Stomach (tissue), 9 donors: ENCODE measurements around the gene RSBN1. TPM values are rescaled to one million over a fixed set of nuclear protein-coding genes. Genes with fewer than 3 reads are reported as not detected.

Experiments used
- DNase-seq, 2 donors: peaks; one replicate each; pipeline versions ENCODE4 v3.0.0 to v3.0.0-alpha.2; 2013 to 2019
- H3K27ac ChIP-seq, 5 donors: fragments of 200-600 bp in 4 of 5; sonication (generic) in 4 of 5; one replicate each; pipeline ENCODE4 v1.5.1; 2013 to 2019; ENCODE audit warnings: mild to moderate bottlenecking in 1 of 5, moderate library complexity in 1 of 5
- H3K27me3 ChIP-seq, 3 donors: fragments of 200-600 bp; sonication (generic); one replicate each; pipeline ENCODE4 v1.5.1; 2017 to 2019; ENCODE audit warnings: mixed run types in 1 of 3
- H3K36me3 ChIP-seq, 4 donors: fragments of 200-600 bp; sonication (generic); 1 replicate in 3 of 4; 2 replicates in 1 of 4; pipeline ENCODE4 v1.5.1; 2016 to 2019
- H3K4me1 ChIP-seq, 4 donors: fragments of 200-600 bp; sonication (generic); one replicate each; pipeline ENCODE4 v1.5.1; 2016 to 2019
- H3K4me3 ChIP-seq, 4 donors: fragments of 200-600 bp; sonication (generic) in 3 of 4; one replicate each; pipeline ENCODE4 v1.5.1; 2016 to 2019; ENCODE audit warnings: mild to moderate bottlenecking in 1 of 4
- H3K9me3 ChIP-seq, 4 donors: fragments of 200-600 bp; sonication (generic); one replicate each; pipeline ENCODE4 v1.5.1; 2016 to 2019
- EP300 ChIP-seq: sonication (generic); formaldehyde crosslinking; IDR thresholded peaks from one replicate; pipeline ENCODE4 v1.6.1; 2017; ENCODE audit warnings: antibody characterized with exemption
- POLR2A ChIP-seq, 4 donors: fragments of 450-650 bp; IDR thresholded peaks; one replicate each; pipeline ENCODE4 v1.6.1; 2016; ENCODE audit warnings: antibody characterized with exemption in 4 of 4, control low read depth in 2 of 4, mild to moderate bottlenecking in 1 of 4, moderate library complexity in 1 of 4
- POLR2AphosphoS5 ChIP-seq, 3 donors: sonication (generic); formaldehyde crosslinking; IDR thresholded peaks; one replicate each; pipeline ENCODE4 v1.6.1; 2016; ENCODE audit warnings: antibody characterized with exemption in 3 of 3
- WGBS, 5 donors: extraction: QIAGEN DNeasy Blood & Tissue Kit in 3 of 5; methylation state at CpG; one replicate each; pipeline versions ENCODE4 v1.1.5 to v1.1.7; 2013 to 2018; 5-methylcytosine and 5-hydroxymethylcytosine counted together
- intact Hi-C: fragments of 100-400 bp; cut with DNase I; formaldehyde crosslinking; loops from one replicate; pipeline ENCODE4 v1.15.1; 2023; ENCODE audit warnings: low total_unique reads
- polyA plus RNA-seq, 3 donors: library from polyadenylated mRNA; stranded (reverse); fragments of 200-250 nt; gene quantifications; one replicate each; pipeline ENCODE4 v1.2.3, GENCODE V29; 2013
- total RNA-seq, 5 donors: library from RNA; depleted of rRNA; stranded (reverse); fragments of >200 nt; gene quantifications; one replicate each; pipeline versions ENCODE4 v1.1.0 to v1.2.3, GENCODE V29; 2014 to 2016
- TF ChIP-seq, protein P1 (sequence below), 7 experiments: fragments of 450-650 bp in 4 of 7; fragments of 200-600 bp in 3 of 7; sonication (generic) in 3 of 7; IDR thresholded peaks; one replicate each; pipeline ENCODE4 v1.5.1; 2016 to 2019; ENCODE audit warnings: antibody characterized with exemption in 7 of 7, control low read depth in 2 of 7, mild to moderate bottlenecking in 1 of 7
- donor health status: healthy with polysubstance abuse.
- donor health status: Bipolar disorder and iron deficiency.
- donor health status: healthy.

The RSBN1 gene
- total and polyA plus RNA-seq, 8 donors = 2.8 to 58.9 (median 12.6) TPM

DNA sequence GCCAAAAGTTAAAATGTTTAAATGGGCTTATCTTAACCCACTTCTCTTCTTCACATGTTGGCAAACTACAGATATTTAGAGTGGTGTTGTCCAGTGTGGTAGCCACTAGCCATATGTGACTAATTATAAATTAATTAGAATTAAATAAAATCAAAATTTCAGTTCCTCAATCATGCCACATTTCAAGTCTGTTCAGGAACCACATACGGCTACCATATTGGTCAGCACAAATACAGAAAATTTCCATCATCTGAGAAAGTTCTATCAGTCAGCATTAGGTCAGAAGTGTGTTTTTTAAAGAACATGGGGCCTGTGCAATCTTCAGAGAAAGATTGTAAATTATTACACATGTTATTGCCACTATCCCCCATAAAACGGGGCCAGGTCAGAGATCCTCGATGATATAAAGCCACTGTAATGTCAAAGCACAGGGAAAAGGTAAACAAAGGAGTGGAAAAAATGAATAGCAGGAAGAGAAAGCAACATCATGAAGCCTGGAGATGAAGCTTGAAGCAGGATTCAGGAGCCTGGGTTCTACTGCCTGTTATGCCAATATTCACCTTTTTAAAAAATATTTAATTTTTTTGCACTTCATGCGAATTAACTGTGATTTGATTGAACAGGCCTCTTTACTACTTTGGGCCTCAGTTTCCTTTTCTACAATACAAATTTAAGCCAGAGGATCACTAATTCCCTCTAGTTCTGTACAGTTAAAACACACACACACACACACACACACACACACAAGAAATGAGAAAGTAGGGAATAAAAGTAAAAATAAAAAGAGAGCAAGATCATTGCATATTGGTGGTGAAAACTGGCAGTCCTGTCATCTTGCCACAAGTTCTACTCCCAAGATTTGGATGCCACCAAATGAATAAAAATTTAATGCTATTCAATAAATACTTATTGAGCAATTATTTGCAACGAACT is 2.3 kb downstream of the RSBN1 start:
- Histone ChIP-seq H3K4me1 (peaks cover 21 to 63% (median 42%) of the 10 kb centered on the region in 4 donors), H3K27ac (peak overlapping the region in 4 of 5 donors; percentile 25 to 98 (median 62)), H3K27me3 (no peaks in the 10 kb centered on the region), H3K9me3 (no peaks in the 10 kb centered on the region), H3K36me3 (peaks cover 0 to 3% (median 0%) of the 10 kb centered on the region in 4 donors), H3K4me3 (peak overlapping the region; percentile 88 to 97 (median 92))
- intact Hi-C loops = no loop called here
- TF ChIP-seq, protein P1, sequence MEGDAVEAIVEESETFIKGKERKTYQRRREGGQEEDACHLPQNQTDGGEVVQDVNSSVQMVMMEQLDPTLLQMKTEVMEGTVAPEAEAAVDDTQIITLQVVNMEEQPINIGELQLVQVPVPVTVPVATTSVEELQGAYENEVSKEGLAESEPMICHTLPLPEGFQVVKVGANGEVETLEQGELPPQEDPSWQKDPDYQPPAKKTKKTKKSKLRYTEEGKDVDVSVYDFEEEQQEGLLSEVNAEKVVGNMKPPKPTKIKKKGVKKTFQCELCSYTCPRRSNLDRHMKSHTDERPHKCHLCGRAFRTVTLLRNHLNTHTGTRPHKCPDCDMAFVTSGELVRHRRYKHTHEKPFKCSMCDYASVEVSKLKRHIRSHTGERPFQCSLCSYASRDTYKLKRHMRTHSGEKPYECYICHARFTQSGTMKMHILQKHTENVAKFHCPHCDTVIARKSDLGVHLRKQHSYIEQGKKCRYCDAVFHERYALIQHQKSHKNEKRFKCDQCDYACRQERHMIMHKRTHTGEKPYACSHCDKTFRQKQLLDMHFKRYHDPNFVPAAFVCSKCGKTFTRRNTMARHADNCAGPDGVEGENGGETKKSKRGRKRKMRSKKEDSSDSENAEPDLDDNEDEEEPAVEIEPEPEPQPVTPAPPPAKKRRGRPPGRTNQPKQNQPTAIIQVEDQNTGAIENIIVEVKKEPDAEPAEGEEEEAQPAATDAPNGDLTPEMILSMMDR (IDR thresholded peaks at IDR 0.05) = no peak
- peak in 1 of 3 donors; percentile 25 for TF ChIP-seq POLR2AphosphoS5 (IDR thresholded peaks at IDR 0.05)
- 34 to 42% (median 40%) methylated on average over 5 of the region's 5 CpGs for WGBS, 5 donors
- peak in 1 of 2 donors; percentile 41 for DNase-seq

DNA sequence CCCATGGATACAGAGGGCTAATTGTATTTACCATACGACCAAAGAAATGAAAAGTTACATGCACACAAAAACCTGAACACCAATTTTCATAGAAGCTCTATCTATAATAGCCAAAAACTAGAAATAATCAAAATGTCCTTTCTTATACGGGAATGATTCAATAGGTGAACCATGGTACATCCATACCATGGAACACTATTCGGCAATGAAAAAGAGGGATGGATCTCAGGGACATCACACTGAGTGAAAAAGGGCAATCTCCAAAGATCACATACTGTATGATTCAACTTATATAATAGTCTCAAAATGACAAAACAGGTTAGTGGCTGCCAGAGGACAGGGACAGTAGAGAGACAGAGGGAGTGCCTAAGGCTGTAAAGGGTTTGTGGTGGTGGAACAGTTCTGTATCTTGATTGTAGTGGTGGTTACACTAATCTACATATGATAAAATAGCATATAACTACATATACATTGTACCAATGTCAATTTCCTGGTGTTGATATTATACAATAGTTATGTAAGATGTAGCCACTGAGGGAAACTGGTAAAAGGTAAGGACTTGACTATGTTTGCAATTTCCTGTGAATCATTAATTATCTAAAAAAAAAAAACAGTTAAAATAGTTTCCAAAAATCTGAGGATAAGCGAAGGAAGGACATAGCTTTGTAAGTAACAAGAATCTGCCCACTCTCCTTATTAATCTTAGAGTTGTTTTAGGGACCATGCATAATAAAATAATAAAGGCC is 3.7 kb downstream of the RSBN1 start:
- Histone ChIP-seq H3K36me3 (peaks cover 0 to 3% (median 0%) of the 10 kb centered on the region in 4 donors), H3K4me3 (no peak overlapping the region), H3K27me3 (no peaks in the 10 kb centered on the region), H3K4me1 (peaks cover 31 to 76% (median 54%) of the 10 kb centered on the region in 4 donors), H3K9me3 (no peaks in the 10 kb centered on the region), H3K27ac (peak overlapping the region in 1 of 5 donors; percentile 25)
- WGBS, 5 donors = 84 to 91% (median 87%) methylated on average over 4 of the region's 4 CpGs
- TF ChIP-seq POLR2AphosphoS5 (IDR thresholded peaks at IDR 0.05) (no peak), POLR2A (IDR thresholded peaks at IDR 0.05) (no peak), EP300 (no peak)
- TF ChIP-seq, protein P1 (IDR thresholded peaks at IDR 0.05) = no peak
- DNase-seq = no peak
- intact Hi-C loops = no loop called here

DNA sequence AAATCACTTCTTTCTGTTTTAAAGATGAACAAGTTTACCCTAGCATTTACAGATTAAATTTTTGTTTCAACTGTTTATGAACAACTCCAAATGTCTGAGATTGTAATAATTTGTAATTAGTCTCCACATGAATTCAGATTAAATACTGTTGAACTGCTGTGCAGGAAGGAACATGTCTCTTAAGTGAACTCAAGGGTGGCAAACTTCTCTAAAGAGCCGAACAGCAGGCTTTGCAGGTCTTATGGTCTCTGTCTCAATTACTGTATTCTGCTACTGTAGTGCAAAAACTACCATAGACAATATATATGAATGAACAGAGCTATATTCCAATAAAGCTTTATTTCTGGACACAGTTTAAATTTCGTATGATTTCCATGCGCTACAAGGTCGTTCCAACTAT is 6.6 kb downstream of the RSBN1 start:
- 87 to 97% (median 90%) methylated on average over 4 of the region's 4 CpGs for whole genome bisulfite sequencing, 5 donors
- no peaks in the 10 kb centered on the region for H3K9me3 ChIP-seq
- H3K36me3 ChIP-seq = peaks cover 0 to 3% (median 0%) of the 10 kb centered on the region in 4 donors
- peaks cover 43 to 93% (median 69%) of the 10 kb centered on the region in 4 donors for H3K4me1 ChIP-seq
- no peak overlapping the region for H3K4me3 ChIP-seq
- TF ChIP-seq POLR2AphosphoS5 (IDR thresholded peaks at IDR 0.05) (no peak), EP300 (no peak), POLR2A (IDR thresholded peaks at IDR 0.05) (no peak)
- TF ChIP-seq, protein P1 (IDR thresholded peaks at IDR 0.05) = no peak
- no peaks in the 10 kb centered on the region for H3K27me3 ChIP-seq
- no peak for DNase-seq
- intact Hi-C loops = no loop called here
- no peak overlapping the region for H3K27ac ChIP-seq

GRCh38 chr1:113805256-113805531 is 7.1 kb downstream of the RSBN1 start:
- peaks cover 43 to 93% (median 68%) of the 10 kb centered on the region in 4 donors for H3K4me1 ChIP-seq
- DNase-seq = no peak
- H3K27me3 ChIP-seq = no peaks in the 10 kb centered on the region
- H3K9me3 ChIP-seq = no peaks in the 10 kb centered on the region
- peak overlapping the region in 1 of 5 donors; percentile 17 for H3K27ac ChIP-seq
- intact Hi-C loops = no loop called here
- H3K36me3 ChIP-seq = peaks cover 0 to 3% (median 0%) of the 10 kb centered on the region in 4 donors
- 94 to 99% (median 96%) methylated on average over 6 of the region's 6 CpGs for WGBS, 5 donors
- no peak overlapping the region for H3K4me3 ChIP-seq
- TF ChIP-seq POLR2AphosphoS5 (IDR thresholded peaks at IDR 0.05) (no peak), POLR2A (IDR thresholded peaks at IDR 0.05) (no peak), EP300 (no peak)
- TF ChIP-seq, protein P1 (IDR thresholded peaks at IDR 0.05) = no peak
